SK-N-SH (cell line): Measurements from ENCODE around the gene COL23A1.

Source experiments
- CHD2 ChIP-seq: fragments of 150-350 bp; IDR thresholded peaks from 2 replicates; pipeline ENCODE4 v1.6.1; 2018; ENCODE audit warnings: low read length; ENCODE audit not compliant: partially characterized antibody
- ELF1 ChIP-seq: IDR thresholded peaks from 2 replicates; pipeline ENCODE4 v1.4.0; 2012
- EP300 ChIP-seq, 2 experiments: IDR thresholded peaks; 2 replicates each; pipeline versions ENCODE4 v1.4.0 to v1.6.1; 2012; ENCODE audit warnings: borderline replicate concordance in 1 of 2, low read depth in 1 of 2, low read length in 1 of 2
- FOXM1 ChIP-seq: IDR thresholded peaks from 2 replicates; pipeline ENCODE4 v1.4.0; 2012; ENCODE audit warnings: low read depth, mild to moderate bottlenecking
- GATA2 ChIP-seq: sonication (generic); formaldehyde crosslinking; IDR thresholded peaks from 2 replicates; pipeline ENCODE4 v1.5.0; 2020; ENCODE audit warnings: mild to moderate bottlenecking, missing genetic modification reagents
- NFIC ChIP-seq: IDR thresholded peaks from 2 replicates; pipeline ENCODE4 v1.4.0; 2012; ENCODE audit warnings: borderline replicate concordance
- POLR2AphosphoS5 ChIP-seq: IDR thresholded peaks from 2 replicates; pipeline ENCODE4 v1.6.1; 2012; ENCODE audit warnings: low read depth, low read length
- SIN3A ChIP-seq: IDR thresholded peaks from 2 replicates; pipeline ENCODE4 v1.6.1; 2012; ENCODE audit warnings: low read depth, mild to moderate bottlenecking, low read length, moderate library complexity, borderline replicate concordance
- SMC3 ChIP-seq: IDR thresholded peaks from 2 replicates; pipeline ENCODE4 v1.6.1; 2012; ENCODE audit warnings: low read depth, low read length, improper control_type of control experiment
- TCF12 ChIP-seq: IDR thresholded peaks from 2 replicates; pipeline ENCODE4 v1.4.0; 2012
- TEAD4 ChIP-seq: IDR thresholded peaks from 2 replicates; pipeline ENCODE4 v1.4.0; 2012; ENCODE audit warnings: mild to moderate bottlenecking, borderline replicate concordance; ENCODE audit not compliant: insufficient read depth
- USF2 ChIP-seq: fragments of 150-350 bp; IDR thresholded peaks from 2 replicates; pipeline ENCODE4 v1.6.1; 2017; ENCODE audit warnings: antibody characterized with exemption, low read length, low read depth, borderline replicate concordance
- ZBTB33 ChIP-seq: IDR thresholded peaks from 2 replicates; pipeline ENCODE4 v1.4.0; 2012; ENCODE audit warnings: low read depth, borderline replicate concordance
- TF ChIP-seq, protein P1 (sequence below): fragments of 200-600 bp; sonication (generic); IDR thresholded peaks from 2 replicates; pipeline ENCODE4 v1.6.1; 2017; ENCODE audit warnings: antibody characterized with exemption, mild to moderate bottlenecking, moderate library complexity

- TF ChIP-seq SMC3: no peak
- TF ChIP-seq, protein P1, sequence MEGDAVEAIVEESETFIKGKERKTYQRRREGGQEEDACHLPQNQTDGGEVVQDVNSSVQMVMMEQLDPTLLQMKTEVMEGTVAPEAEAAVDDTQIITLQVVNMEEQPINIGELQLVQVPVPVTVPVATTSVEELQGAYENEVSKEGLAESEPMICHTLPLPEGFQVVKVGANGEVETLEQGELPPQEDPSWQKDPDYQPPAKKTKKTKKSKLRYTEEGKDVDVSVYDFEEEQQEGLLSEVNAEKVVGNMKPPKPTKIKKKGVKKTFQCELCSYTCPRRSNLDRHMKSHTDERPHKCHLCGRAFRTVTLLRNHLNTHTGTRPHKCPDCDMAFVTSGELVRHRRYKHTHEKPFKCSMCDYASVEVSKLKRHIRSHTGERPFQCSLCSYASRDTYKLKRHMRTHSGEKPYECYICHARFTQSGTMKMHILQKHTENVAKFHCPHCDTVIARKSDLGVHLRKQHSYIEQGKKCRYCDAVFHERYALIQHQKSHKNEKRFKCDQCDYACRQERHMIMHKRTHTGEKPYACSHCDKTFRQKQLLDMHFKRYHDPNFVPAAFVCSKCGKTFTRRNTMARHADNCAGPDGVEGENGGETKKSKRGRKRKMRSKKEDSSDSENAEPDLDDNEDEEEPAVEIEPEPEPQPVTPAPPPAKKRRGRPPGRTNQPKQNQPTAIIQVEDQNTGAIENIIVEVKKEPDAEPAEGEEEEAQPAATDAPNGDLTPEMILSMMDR: no peak
- no peak for TF ChIP-seq SIN3A
- no peak for TF ChIP-seq FOXM1
- no peak for TF ChIP-seq POLR2AphosphoS5
- TF ChIP-seq ZBTB33: no peak
- TF ChIP-seq EP300 (IDR thresholded peaks at IDR 0.05; ENCODE audit: borderline replicate concordance in 1 of 2, low read depth in 1 of 2, low read length in 1 of 2): no peak
- no peak for TF ChIP-seq ELF1
- no peak for TF ChIP-seq USF2
- TF ChIP-seq TEAD4: no peak
- no peak for TF ChIP-seq TCF12
- no peak for TF ChIP-seq GATA2 (CRISPR knock-in tag)
- TF ChIP-seq NFIC: no peak
- TF ChIP-seq CHD2: no peak
Observed at GRCh38 chr5:178492278-178492677, 97.9 kb downstream of the COL23A1 start.
